ENCODE data around the gene NAGA. TPM values are rescaled to one million over a fixed set of nuclear protein-coding genes. Genes with fewer than 3 reads are reported as not detected.
"Not testable (repeated sequence)": the region's sequence is repeated elsewhere in the genome, so short reads cannot be mapped to it uniquely, and the experiment has no call there.

The NAGA gene
- total RNA-seq (10 to 100 TPM; 17.5 to 54.0 (median 28.3) TPM), polyA plus RNA-seq (10 to 100 TPM in 2 of 3 donors, 1 to 10 TPM in 1; 7.4 to 18.1 (median 10.7) TPM)
- long read RNA-seq, donor 1, transcript NAGA-201 (9 exons, 3,694 nt) = major isoform, 6 of 12 reads
- long read RNA-seq, donor 1, partial matches to known transcripts = 0 of 12 reads
- long read RNA-seq, donor 1, other reads (novel, unspliced or antisense) = 0 of 12 reads
- long read RNA-seq, donor 2, partial matches to known transcripts = 0 of 5 reads
- long read RNA-seq, donor 2, other reads (novel, unspliced or antisense) = 0 of 5 reads
- long read RNA-seq, donor 3, partial matches to known transcripts = 0 of 4 reads
- long read RNA-seq, donor 3, other reads (novel, unspliced or antisense) = 0 of 4 reads
- long read RNA-seq, donor 4, partial matches to known transcripts = 3 of 14 reads
- long read RNA-seq, donor 4, other reads (novel, unspliced or antisense) = 1 of 14 reads
- long read RNA-seq, donor 5, transcript NAGA-203 (10 exons, 1,856 nt) = minor isoform, 15 of 86 reads
- long read RNA-seq, donor 5, transcript NAGA-202 (10 exons, 1,869 nt) = minor isoform, 15 of 86 reads
- long read RNA-seq, donor 5, transcript NAGA-201 (9 exons, 3,694 nt) = major isoform, 36 of 86 reads
- long read RNA-seq, donor 5, partial matches to known transcripts = 7 of 86 reads
- long read RNA-seq, donor 5, other reads (novel, unspliced or antisense) = 13 of 86 reads
- long read RNA-seq, donor 6, transcript NAGA-201 (9 exons, 3,694 nt) = major isoform, 5 of 15 reads
- long read RNA-seq, donor 6, partial matches to known transcripts = 3 of 15 reads
- long read RNA-seq, donor 6, other reads (novel, unspliced or antisense) = 2 of 15 reads
- long read RNA-seq, donor 7, partial matches to known transcripts = 0 of 2 reads
- long read RNA-seq, donor 7, other reads (novel, unspliced or antisense) = 0 of 2 reads
- long read RNA-seq, donor 8, partial matches to known transcripts = 0 of 7 reads
- long read RNA-seq, donor 8, other reads (novel, unspliced or antisense) = 0 of 7 reads
- long read RNA-seq, donor 9, partial matches to known transcripts = 0 of 4 reads
- long read RNA-seq, donor 9, other reads (novel, unspliced or antisense) = 0 of 4 reads
- long read RNA-seq, donor 10, partial matches to known transcripts = 5 of 9 reads
- long read RNA-seq, donor 10, other reads (novel, unspliced or antisense) = 0 of 9 reads

DNA sequence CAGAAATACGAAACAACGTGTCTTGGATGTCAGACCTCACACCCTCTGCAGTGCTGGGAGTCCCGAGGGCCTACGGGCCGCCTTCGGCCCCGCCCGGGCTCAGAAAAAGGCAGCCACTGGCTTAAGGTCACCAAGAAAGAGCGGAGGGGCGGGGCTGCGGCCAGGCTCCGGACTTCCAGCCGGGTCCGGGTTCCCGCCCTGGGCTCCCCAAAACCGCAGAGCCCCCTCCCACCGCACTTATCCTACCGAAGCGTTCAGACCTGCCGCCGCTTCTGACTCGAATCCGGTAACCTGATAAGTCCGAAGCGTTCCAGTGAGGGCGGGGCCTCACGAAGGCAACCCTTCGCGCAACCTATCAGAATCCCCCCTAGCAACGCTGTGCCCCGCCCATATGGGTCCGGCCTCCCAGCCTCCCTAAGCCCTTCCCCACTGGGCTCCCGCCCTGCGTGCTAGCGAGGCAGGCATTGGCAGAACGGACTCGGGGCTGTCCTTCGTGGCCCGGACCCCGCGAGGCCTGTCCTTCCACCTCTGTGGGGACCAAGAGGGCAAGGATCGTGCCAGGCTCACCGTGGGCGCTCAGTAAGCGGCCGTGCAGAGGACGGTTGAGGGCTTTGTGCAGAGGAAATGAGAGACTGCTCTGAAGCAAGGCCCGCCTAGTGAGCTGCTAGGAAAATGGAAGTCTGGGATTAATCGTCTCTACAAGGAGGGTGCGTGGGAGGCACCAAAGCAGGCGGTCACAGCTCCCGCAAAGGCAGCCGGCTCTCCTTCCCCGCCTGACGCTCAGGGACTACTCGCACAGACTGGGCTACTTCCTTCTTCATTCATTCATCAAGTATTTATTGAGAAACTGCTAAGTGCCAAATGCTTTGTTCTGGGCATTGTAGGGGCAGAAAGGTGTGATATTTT, at the start of gene NAGA:
Gene NAGA (minus strand): TSS at position 296 of the 906 bp plus-strand sequence. CDS start 515 bp downstream, outside the sequence.
- Histone ChIP-seq H3K27me3 (no peaks in the 10 kb centered on the region), H3K9me3 (replicated peaks in 1 of 3) (no peaks in the 10 kb centered on the region), H3K4me3 (peak within 1 kb of the TSS in 3 of 4 donors; percentile 27 to 77 (median 66)), H3K4me1 (replicated peaks in 1 of 2) (peaks cover 6 to 29% of the 10 kb centered on the region in 2 donors), H3K27ac (peak within 1 kb of the TSS; percentile 58 to 95 (median 83)), H3K36me3 (replicated peaks in 1 of 2) (peaks cover 0 to 19% of the 10 kb centered on the region in 2 donors)
- intact Hi-C loops (cut with DNase I) = loop anchor here in 1 of 2 donors (5.0 kb wide), 1 partner anchor 383 kb away; the partner anchor contains the start of gene SNU13
- peak; percentile 44 to 92 for TF ChIP-seq POLR2A (IDR thresholded peaks at IDR 0.05)
- TF ChIP-seq, protein P1, sequence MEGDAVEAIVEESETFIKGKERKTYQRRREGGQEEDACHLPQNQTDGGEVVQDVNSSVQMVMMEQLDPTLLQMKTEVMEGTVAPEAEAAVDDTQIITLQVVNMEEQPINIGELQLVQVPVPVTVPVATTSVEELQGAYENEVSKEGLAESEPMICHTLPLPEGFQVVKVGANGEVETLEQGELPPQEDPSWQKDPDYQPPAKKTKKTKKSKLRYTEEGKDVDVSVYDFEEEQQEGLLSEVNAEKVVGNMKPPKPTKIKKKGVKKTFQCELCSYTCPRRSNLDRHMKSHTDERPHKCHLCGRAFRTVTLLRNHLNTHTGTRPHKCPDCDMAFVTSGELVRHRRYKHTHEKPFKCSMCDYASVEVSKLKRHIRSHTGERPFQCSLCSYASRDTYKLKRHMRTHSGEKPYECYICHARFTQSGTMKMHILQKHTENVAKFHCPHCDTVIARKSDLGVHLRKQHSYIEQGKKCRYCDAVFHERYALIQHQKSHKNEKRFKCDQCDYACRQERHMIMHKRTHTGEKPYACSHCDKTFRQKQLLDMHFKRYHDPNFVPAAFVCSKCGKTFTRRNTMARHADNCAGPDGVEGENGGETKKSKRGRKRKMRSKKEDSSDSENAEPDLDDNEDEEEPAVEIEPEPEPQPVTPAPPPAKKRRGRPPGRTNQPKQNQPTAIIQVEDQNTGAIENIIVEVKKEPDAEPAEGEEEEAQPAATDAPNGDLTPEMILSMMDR (IDR thresholded peaks at IDR 0.05) = no peak
- peak; percentile 93 to 98 (median 97) for DNase-seq
- 0 to 1% (median 0%) methylated on average over 7 to 56 of the region's 56 CpGs for WGBS, 4 donors

DNA sequence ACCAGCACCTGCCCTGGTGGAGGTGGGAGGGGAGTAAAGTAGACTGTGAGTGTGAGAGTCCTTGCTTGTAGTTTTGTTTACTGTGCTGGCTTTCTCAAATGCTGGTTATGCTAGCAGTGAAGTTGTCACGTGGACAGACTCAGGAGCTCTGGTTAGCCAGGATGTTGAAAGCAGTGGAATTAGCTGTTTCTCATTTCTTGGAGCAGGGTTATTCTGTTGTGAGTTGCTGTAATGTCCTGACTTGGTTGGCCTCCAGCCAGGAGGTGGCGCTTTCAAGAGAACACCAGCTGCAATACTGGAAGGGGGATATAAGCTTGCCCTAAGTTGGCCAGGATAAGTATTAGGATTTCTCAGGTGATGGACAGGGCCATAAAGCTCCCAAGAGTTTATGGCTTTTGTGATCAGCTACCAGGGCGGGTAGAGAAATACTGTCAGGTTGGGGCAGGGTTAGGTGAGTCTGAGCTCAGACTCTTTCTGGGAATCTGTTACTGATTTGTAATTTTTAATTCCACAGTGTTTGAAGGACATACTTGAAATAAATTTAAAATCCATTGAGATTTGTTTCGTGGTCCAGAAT, 46.3 kb upstream of the NAGA start:
- WGBS, 4 donors = 89 to 98% (median 94%) methylated on average over 4 of the region's 4 CpGs
- no peak for TF ChIP-seq POLR2A (IDR thresholded peaks at IDR 0.05)
- TF ChIP-seq, protein P1 (IDR thresholded peaks at IDR 0.05) = no peak
- no peak overlapping the region for H3K4me3 ChIP-seq
- H3K27me3 ChIP-seq = no peaks in the 10 kb centered on the region
- no peak for DNase-seq
- H3K9me3 ChIP-seq (replicated peaks in 1 of 3) = no peaks in the 10 kb centered on the region
- no peak overlapping the region for H3K27ac ChIP-seq
- no peaks in the 10 kb centered on the region for H3K4me1 ChIP-seq (replicated peaks in 1 of 2)
- intact Hi-C loops (cut with DNase I) = loop anchor here in 1 of 2 donors (10.0 kb wide), 1 partner anchor 152 kb away; the partner anchor contains the start of gene SEPTIN3
- no peaks in the 10 kb centered on the region for H3K36me3 ChIP-seq (replicated peaks in 1 of 2)

DNA sequence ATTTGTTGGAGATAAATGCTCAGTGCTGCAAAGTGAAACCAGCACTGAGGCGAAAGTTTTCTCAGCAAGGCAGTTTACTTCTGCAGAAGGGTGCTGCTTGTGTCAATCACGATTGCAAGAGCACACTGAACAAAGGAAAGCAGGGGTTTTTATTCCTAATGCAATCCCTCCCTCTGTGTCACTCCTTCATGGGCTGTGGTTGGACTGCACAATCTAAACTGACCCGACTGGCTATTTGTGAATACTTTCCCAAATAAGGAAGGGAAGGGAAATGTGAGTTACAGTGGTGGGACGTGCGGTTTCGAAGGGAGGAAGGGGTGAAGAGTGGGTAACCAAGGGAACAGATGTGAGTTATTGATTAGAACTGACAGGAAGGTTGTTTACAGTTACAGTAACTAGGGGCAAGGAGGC, 44.8 kb upstream of the NAGA start:
- not testable (repeated sequence) for DNase-seq
- intact Hi-C loops (cut with DNase I) = loop anchor here in 1 of 2 donors (10.0 kb wide), 1 partner anchor 151 kb away; the partner anchor contains the start of gene SEPTIN3
- 74 to 90% (median 85%) methylated on average over 6 of the region's 6 CpGs for WGBS, 4 donors

More for the DNA sequence above, 44.8 kb upstream of the NAGA start:
- H3K4me3 ChIP-seq; H3K36me3 ChIP-seq (replicated peaks in 1 of 2); H3K27me3 ChIP-seq; H3K4me1 ChIP-seq (replicated peaks in 1 of 2); H3K27ac ChIP-seq; H3K9me3 ChIP-seq (replicated peaks in 1 of 3): not testable (repeated sequence)

Measured in adrenal gland (tissue), 19 donors.